Right renal cortex interstitium (tissue), 3 donors: ENCODE measurements around the gene WASF2. TPM values are rescaled to one million over a fixed set of nuclear protein-coding genes. Genes with fewer than 3 reads are reported as not detected.
"Not testable (repeated sequence)": the region's sequence is repeated elsewhere in the genome, so short reads cannot be mapped to it uniquely, and the experiment has no call there.

ENCODE experiments used
- DNase-seq, 3 donors: peaks; one replicate each; pipeline ENCODE4 v3.0.0-alpha.2; 2013; ENCODE audit warnings: low read depth in 3 of 3, low spot score in 2 of 3
- polyA plus RNA-seq, 3 donors: library from polyadenylated mRNA; unstranded; fragments of 120-200 nt; gene quantifications; one replicate each; pipeline ENCODE4 v1.2.1, GENCODE V29; 2013; ENCODE audit not compliant: insufficient read length in 3 of 3

Gene WASF2
- polyA plus RNA-seq, 3 donors = 134 to 154 (median 140) TPM

DNA sequence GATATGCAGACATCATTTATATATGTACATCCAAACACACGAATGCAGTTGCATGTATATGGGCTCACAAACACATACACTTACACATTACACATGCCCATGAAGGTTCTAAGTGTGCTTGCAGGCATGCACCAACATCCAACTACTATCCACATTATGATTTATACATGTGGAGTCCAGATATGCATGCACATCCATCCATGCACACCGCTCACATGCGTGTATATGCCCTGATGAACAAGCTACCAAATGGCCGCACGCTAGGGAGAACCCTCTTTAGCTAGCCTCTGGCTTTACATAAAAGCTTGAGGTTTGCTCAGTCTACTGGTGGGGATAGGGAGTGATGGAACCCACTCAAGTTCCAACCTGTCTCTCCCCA, 89.0 kb downstream of the WASF2 start:
- no peak for DNase-seq

DNA sequence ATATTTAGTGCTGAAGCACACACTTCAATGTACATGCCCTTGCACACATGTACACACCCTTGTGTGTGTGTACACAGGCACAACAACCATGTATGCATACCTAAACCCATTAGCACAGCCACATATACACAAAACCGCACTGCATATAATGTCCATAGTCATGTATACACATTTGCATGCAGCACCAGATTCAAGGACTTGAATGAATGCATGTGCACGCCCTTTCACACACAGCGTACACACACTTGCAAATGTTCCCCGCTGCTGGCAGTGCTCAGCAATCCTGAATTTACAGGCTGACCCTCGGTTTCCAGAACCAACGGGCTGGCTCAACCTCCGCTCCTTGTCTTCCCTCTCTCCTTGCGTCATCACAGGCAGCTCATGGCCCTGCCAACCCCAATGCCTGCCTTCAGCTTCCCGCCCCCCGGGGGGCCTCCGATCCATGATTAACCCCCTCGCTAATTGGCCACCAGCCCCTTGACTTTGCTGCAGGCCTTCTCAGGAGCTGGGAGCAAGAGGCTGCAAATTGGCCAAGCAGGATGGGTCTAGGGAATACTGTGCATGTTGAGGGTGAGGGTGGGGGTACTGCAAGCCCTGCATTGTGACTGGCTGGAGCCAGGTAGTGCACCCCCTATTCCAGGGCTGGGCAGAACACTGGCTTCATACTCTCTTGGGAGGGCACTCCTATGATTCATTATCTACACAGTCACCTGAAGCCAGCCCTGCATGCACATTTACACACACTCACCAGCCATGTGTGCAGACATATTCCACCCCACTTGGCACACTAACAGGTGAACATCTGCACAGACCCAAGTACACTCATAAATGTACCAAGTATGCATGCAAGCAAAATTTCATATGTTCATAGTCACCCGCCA, 89.6 kb downstream of the WASF2 start:
- no peak for DNase-seq

DNA sequence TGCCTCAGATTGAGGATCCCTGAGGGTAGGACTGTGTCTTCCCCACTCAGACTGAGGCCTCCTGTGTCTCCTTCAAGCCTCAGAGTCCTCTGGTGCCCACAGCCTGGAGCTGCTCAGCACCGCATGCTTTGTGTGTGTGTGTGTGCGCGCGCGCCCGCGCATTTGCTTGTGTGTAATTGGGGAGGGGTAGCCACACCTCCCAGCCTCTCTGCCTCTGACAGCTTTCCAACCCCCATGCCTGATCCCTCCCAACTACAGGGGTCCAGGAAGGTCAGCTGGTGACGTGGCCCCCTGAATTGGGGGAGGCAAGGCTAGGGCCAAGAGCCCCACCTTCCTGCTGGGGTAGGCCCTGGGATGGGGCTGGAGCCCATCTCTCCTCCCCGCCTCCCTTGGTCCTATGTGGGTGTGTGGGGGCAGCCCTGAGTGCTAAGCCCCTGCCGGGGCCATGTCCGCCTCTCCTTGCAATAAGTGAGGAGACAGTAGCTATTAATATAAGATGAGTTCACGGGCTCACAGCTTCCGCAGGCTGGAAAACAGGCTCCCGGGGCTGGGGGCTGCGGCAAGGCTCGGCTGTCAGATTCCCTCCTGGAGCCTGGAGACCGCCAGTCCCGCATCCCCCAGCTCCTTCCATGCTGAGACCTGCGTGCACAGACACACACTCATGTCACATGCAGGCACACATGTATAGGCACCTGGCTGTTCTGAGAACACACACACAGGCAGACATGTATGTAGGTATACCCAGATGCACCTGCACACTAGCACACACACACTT, 90.5 kb downstream of the WASF2 start:
- DNase-seq = no peak

DNA sequence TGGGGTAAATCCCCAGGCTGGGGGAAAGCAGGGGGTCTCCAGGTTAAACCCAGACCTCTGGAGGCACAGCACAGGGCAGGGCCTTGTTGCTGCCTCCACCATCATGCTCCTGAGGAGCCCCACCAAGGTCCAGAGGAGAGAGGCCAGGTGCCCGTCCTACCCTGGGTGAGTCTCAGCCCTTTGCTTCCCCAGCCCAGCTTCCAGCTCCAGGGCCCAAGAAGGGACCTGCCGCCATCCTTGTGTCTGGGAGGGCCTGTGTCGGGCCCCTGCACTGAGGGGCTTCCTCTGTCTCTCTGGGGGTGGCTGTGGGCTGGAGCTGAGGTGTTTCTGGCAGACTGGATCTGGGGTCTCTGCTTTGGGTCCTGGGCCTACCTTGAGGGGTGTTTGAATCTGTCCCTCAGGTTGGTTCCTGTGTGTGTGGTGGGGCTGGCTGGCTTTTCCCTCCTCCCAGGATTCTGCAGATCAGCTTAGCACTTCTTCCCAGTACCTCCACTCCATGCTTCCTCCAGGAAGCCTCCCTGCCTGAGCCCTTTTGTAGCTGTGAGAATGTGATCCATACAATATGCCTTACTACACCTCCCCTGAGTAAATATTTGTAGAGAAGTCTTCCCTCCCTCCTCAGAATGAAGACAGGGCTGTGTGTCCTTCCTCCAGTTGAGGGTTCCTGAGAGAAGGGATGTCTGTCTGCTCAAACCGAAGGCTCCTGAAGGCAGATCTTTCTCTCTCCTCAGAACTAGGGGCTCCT, 91.4 kb downstream of the WASF2 start:
- DNase-seq = no peak

DNA sequence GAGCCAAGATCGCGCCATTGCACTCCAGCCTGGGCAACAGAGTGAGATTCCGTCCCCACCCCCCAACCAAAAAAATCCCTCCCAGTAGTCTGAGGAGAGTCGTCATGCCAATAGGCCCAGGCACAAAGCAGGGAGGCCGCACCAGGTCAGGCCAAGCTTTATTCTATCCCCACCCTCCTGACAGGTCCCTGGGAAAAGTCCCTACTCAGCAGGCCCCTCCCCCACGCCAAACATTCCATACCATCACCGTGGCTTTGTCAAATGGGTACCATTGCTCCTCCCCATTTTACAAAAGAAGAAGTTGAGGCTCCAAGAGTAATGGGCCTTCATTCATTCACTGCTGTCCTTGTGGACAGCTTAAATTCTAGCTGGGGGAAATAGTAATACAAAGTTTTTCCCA, 92.2 kb downstream of the WASF2 start:
- no peak for DNase-seq

DNA sequence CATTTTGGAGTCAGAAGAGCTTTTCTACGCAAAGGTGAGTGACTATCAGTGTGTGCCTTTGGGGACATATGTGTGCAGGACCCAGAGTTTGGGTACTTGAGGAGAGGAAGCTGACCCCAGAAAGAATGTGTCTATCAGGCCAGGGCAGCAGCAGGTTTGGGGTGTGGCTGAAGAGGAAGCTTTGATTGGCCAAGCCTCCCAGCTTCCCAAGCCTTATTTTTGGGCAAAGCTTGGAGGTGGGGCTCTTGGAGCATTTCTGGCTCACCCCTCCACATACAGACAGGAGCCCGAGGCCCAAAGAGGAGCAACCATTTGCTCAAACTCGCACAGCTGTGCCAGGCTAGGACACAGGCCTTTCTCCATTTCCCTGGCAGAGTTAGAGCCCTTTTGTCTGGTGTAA, 92.9 kb downstream of the WASF2 start:
- DNase-seq = no peak

DNA sequence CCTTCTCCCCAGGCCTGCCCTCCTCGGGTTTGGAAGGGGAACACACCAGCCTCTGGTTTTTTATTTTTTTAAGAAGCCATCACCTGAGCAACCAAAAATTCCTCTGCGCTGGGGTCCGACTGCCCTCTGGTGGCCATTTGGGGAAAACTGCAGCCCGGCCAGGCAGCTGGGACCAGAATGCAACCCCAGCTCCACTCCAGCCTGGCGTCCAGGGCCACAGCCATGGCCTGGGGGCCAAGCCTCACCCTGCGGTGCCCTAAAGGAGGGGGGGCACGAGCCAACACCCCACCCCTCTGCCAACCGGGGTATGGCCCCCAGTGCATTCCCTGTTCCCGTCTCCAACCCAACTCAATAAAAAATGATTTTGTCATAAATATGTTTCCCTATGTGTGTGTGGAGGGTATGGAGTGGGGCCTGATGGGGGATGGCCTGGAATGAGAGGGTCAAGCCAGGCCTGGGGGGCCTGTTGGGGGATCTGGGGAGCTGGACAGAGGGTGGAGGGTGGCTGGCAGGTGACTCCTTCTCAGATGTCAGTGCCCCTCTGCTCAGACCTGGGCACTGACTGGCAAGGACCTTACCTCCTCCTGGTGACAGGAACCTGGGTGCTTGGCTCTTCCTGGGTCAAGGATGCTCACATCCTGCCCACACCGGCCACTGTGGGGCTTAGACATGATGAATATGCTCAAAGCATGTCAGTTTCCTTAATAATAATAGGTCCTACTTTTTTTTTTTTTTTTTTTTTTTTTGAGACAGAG, 94.3 kb downstream of the WASF2 start:
- no peak for DNase-seq

DNA sequence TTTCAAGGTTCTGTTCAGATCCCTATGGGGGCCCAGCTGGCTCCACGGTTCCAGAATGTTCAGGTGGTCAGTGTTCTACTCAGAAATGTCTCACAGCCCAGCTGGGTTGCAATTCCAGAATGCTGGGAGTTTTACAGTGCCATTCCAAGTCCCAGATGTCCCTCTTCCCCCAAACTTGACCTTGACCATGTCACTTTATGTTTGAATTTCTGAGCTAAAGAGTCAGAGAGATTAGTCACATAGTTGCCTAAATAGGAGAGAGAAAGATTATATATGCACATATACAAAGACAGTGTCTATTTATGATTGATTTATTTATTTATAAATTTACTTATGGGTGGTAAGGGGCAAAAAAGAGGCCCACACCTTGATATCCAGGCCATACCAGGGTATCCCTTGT, 95.0 kb downstream of the WASF2 start:
- no peak for DNase-seq

DNA sequence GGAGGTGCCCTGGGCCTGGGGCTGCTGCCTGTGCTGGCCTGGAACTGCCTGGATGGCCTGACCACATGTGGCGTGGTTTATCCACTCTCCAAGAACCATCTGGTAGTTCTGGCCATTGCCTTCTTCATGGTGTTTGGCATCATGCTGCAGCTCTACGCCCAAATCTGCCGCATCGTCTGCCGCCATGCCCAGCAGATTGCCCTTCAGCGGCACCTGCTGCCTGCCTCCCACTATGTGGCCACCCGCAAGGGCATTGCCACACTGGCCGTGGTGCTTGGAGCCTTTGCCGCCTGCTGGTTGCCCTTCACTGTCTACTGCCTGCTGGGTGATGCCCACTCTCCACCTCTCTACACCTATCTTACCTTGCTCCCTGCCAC, 95.7 kb downstream of the WASF2 start:
- DNase-seq = no peak

DNA sequence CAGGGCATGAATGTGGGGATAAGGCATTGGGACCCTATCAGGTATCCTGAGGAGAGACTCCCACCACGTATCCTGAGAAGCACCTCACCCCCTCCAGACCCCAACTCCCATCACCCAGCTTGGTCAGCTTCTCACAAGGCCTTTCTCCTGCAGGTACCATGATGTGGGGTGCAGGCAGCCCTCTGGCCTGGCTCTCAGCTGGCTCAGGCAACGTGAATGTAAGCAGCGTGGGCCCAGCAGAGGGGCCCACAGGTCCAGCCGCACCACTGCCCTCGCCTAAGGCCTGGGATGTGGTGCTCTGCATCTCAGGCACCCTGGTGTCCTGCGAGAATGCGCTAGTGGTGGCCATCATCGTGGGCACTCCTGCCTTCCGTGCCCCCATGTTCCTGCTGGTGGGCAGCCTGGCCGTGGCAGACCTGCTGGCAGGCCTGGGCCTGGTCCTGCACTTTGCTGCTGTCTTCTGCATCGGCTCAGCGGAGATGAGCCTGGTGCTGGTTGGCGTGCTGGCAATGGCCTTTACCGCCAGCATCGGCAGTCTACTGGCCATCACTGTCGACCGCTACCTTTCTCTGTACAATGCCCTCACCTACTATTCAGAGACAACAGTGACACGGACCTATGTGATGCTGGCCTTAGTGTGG, 96.2 kb downstream of the WASF2 start:
- DNase-seq = no peak

DNA sequence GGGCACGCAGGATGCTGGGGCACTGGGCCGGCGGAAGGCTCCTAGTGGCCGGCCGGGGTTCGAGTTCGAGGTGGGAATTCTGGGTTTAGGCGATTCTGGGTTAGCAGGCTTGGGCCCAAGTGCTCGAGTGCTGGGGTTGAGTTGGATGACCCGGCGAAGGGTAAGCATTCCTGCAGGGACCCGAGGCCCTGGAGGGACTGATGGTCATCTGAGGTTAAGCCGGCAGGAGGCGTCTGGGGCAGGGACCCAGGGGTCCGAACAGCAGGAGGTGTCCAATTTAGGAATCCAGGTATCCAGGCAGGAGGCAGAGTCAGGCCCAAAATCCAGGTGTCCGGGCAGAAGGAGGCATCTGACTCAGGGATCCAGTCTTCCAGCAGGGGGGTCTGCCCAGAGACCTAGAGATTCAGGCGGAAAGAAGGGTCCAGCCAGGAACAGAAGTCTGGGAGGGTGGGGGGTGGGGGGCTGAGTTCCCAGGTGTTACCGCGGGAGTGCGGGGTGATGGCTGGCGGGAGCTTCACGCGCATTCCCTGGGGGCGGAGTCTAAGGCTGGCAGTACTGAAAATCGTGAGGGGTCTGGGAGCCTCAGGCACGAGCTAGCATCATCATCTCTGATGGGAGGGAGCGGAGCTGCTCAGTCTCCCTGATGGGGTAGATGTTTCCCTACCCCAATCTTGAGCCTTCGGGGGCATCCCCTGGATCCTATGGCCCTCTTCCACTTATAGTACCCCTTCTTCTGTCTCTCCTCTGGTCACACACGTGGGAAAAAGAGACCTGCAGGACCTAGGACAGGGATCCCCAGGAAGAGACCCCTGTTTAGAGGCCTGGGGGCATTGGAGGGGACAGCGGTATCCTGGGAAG, 97.0 kb downstream of the WASF2 start:
- no peak for DNase-seq

DNA sequence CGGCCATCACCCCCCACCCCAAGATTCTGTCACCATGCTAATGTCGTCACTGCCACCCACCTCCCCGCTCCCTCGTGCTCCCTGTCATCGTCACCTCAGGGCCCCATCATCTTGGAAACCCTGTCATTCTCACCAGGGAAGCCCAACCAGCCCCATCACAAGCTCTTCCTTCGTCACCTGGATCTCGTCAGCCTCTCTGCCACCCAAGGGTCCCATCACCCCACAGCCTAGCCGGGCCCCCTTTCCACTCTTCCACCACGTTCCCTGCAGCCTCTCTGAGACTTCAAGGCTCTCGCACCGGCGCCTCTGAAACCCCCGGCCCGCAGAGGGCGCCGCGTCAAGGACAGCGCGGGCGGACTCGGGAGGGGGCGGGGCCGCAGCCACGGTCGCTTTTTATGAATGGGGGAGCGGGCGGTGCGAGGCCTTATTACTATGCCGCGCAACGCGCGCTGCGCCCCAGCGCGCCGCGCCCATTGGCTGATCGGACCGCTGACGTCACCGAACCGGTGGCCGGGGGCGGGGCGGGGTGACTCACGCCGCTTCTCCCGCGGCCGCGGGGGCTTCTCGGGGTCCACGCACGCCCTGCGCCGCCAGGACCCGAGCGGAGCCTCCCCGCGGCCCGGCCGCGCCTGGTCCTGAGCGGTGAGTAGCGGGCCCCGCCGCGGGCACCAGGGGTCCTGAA, 97.7 kb downstream of the WASF2 start, which contains the start of gene GPR3:
Gene GPR3, plus strand, starts transcription at position 527 of the 682 bp plus-strand sequence. CDS start 1,177 bp downstream, outside the sequence.
- no peak for DNase-seq

DNA sequence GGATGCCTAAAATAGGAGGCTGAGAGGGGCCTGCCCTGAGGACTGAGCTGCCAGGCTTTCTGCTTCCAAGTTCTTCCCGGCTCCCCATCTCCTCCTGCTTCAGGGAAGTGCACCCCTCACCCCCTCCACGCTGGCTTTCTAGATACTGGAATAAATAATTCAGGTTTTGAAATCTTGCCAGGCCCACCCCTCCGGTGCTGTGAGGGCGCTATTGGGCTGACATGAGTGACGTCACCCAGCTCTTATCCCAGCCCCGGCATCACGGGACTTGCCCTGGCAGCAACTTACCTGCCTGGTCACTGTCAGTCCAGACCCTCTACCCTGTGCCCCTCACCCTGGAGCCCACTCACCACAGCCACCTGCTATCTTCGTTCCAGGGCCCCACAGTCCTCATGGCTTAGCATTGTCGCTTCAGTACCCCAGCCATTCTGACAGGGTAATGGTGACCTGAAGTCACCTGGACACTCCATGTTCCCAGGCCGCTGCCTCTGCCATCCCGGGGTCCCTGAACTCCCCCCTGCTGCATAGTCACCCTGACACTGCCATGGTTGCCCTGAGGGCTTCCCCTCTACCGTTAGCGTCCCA, 98.4 kb downstream of the WASF2 start:
- no peak for DNase-seq

DNA sequence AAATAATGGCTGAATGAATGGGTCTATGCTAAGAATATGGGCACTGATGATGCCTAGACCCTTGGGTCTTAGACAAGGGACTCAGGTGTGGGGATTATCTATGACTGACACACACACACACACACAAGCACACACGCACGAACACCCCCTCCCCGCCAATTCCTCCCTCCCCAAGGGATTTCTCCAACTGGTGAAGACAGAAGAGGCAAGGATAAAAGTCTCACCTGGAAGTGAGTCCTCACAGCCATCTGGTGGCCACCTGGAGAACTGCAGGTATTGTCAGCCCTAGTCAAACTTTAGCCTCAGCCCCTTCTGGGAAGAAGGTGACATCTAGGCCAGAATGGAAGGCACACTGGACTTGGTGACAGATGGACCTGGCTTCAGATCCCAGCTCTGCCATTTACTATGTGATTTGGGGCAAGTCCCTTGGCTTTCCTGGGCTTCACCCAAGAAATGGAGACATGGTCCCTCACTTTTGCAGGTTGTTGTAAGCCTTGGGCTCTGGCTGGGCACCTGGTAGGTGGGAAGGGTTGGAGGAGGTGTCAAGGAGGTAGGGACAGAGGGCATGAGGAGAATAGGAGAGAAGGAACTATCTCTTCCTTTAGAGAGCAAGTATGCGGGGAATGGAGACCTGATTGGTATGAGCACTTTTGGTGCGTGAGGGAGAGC, 101.5 kb downstream of the WASF2 start:
- no peak for DNase-seq

DNA sequence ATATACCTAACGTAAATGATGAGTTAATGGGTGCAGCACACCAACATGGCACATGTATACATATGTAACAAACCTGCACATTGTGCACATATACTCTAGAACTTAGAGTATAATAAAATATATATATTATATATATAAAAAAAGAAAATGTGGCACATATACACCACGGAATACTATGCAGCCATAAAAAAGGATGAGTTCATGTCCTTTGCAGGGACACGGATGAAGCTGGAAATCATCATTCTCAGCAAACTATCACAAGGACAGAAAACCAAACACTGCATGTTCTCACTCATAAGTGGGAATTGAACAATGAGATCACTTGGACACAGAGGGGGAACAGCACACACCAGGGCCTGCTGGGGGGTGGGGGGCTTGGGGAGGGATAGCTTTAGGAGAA, 105.2 kb downstream of the WASF2 start:
- DNase-seq = not testable (repeated sequence)

DNA sequence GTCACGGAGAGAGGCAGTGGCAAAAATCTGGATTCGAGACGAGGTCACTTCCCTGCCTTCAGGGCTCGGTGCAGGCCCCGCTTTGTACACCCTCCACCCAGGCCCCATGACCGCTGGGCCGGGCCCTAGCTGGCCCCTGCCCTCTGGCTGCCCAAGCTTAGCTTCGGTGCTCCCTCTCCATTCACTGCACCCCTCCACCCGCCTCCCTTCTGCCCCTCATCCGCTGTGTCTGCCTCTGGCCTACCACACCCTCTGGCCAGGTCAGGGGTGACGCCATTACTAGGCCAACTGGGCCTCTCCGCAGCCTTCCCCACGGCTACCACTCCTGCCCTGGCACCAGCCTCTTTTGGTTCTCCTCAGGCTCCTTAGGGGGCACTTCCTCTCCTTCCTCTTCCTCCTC, 106.3 kb downstream of the WASF2 start:
- DNase-seq = no peak

DNA sequence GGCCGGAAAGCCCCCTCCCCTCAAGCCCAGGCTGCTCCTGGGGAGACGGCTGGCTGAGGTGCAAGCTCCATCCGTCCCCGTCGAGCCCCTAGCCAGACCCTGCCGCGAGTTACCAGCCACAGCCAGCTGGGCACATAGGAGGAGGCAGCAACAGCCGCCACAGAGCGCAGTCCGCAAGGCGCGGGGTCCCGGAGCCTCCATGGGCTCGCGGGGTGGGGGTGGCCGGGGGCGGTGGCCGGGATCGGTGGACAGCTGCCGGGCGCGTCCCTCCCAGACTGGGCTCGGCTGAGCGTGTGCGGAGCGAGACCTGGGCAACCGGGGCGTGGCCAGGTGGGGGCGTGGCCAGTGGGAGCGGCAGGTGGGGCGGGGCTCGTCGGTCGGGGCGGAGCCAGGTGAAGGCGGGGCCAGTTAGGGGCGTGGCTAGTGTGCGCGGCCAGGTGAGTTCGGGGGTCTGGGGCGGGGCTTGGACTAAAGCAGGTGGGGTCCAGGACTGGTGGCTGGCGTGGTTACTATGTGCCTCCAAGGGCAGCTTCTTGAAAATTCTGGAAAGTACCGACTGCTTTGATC, 106.8 kb downstream of the WASF2 start, which contains the start of gene CD164L2:
Gene CD164L2, minus strand, starts transcription at position 295 of the 567 bp plus-strand sequence. Its CDS starts 94 bp downstream, at position 201.
- no peak for DNase-seq
